ENCODE results near the gene CEACAM16. TPM values are rescaled to one million over a fixed set of nuclear protein-coding genes. Genes with fewer than 3 reads are reported as not detected.
"Not testable (repeated sequence)": the region's sequence is repeated elsewhere in the genome, so short reads cannot be mapped to it uniquely, and the experiment has no call there.

CEACAM16 gene
- polyA plus RNA-seq, 1 donor = not detected

DNA sequence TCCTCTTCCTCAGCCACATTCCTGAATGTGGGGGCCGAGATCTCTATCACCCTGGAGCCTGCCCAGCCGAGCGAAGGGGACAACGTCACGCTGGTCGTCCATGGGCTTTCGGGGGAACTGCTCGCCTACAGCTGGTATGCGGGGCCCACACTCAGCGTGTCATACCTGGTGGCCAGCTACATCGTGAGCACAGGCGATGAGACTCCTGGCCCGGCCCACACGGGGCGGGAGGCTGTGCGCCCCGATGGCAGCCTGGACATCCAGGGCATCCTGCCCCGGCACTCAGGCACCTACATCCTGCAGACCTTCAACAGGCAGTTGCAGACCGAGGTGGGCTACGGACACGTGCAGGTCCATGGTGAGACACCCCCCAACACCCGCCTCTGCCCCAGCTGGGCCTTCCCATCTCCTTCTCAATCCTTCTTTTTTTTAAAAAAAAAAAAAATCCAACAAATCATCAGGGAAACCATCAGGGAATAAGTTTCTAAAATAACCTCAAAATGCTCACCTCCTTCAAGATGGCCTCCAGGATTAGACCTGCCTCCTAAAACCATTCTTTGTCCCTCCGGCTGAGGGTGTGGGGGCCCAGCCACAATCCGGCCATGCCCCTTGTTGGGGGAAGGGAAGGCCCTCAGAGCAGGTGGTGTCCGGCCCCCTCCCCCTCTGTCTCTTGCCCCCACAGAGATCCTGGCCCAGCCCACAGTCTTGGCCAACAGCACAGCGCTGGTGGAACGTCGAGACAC, 4.6 kb downstream of the CEACAM16 start:
- DNase-seq = no peak

DNA sequence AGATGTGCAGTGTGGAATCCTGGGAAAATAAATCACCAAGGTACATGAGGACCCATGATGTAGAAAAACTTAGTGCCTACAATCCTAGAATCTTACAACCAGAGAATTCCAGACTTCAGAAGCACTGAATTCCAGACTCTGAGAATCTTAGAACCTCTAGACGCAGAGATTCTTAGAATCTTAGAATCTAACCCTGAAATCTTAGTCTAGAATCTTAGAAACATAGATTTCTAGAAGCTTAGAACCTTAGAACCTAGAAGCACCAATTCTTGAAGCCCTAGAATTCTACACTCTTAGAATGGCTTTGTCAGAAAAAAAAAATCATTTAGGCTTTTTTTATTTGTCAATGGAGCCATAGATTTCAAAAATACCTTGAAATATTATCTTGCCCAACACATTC, 6.0 kb downstream of the CEACAM16 start:
- DNase-seq = no peak

DNA sequence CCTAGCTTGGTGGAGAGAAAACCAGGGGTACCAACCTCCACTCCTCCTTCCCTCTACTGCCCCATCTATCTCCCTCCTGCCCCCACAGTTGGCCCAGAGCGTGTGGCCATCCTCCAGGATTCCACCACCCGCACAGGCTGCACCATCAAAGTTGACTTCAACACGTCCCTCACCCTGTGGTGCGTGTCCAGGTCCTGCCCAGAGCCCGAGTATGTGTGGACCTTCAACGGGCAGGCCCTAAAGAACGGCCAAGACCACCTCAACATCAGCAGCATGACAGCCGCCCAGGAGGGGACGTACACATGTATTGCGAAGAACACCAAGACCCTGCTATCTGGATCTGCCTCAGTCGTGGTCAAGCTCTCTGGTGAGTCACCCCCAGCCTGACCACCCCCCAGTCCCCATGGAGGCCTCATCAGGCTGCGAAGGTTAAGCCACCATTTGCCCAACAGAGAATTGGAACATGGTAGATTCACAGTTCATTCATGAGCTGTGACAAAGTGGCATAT, 6.6 kb downstream of the CEACAM16 start:
- no peak for DNase-seq

DNA sequence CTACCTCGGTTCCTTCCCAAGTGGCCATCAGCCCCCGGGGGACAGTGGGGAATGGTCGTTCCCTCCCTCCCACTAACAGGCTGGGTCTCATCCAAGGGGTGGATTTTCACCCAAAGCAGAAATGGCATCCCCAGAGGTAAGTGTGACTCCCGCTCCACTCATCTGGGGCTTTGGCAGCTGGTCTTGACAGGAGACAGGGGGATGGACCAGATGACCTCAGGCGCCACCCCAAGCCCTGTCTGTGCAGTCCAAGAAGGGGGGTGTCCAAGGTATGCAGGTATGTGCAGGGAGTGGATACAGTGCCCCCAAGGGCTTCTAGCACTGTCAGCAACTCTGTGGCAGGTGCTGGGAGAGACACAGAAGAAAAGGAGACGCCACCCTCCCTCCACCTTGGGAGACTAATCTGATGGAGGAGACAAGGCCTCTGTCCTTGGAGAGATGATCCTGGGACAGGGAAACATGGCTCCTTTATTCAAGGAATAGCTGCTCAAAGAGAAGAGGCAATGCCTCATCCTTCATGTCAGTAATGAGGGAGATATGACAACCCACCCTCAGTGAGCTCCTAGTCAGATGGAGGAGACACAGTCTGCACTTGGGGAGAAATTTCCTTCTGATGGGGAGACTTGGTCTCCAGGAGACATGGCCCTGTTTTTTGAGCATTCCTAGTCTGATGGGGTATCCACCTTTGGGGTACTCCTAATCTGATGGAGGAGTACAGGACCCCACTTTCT, 7.7 kb downstream of the CEACAM16 start:
- DNase-seq = no peak

DNA sequence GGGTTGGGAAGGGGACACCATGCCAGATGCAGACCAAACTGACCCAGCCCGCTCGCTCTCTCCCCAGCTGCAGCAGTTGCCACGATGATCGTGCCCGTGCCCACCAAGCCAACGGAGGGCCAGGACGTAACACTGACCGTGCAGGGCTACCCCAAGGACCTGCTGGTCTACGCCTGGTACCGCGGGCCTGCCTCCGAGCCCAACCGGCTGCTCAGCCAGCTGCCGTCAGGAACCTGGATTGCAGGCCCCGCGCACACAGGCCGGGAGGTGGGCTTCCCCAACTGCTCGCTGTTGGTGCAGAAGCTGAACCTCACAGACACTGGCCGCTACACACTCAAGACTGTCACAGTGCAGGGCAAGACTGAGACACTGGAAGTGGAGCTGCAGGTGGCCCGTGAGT, 8.8 kb downstream of the CEACAM16 start:
- DNase-seq = no peak

DNA sequence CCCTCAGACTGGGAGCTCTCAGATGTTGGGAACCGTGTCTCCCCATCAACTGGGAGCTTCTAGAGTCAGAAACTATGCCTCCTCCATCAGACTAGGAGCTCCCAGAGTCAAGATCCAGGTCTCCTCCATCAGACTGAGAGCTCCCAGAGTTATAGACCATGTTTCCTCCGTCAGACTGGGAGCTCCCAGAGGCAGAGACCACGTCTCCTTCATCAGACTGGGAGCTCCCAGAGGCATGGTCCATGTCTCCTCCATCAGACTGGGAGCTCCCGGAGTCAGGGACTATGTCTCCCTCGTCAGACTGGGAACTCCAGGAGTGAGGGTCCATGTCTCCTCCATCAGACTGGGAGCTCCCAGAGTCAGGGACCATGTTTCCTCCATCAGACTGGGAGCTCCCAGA, 10.0 kb downstream of the CEACAM16 start:
- DNase-seq = no peak

DNA sequence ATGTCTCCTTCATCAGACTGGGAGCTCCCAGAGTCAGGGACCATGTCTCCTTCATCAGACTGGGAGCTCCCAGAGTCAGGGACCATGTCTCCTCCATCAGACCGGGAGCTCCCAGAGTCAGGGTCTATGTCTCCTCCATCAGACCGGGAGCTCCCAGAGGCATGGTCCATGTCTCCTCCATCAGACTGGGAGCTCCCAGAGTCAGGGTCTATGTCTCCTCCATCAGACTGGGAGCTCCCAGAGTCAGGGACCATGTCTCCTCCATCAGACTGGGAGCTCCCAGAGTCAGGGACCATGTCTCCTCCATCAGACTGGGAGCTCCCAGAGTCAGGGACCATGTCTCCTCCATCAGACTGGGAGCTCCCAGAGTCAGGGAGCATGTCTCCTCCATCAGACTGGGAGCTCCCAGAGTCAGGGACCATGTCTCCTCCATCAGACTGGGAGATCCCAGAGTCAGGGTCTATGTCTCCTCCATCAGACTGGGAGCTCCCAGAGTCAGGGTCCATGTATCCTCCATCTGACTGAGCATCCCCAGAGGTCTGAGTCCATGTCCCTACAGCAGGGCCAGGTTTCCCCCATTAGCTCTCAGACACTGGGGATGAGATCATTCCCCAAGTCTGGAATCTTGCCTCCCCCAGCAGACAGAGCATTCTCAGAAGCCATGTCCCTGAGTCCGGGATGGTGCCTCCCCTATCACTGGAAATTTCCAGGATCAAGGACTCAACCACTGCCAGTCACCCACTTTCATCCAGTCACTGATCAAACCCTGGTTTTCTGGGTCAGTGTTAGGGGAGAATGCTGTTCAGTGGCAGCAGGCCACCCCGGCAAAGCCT, 10.7 kb downstream of the CEACAM16 start:
- DNase-seq = not testable (repeated sequence)

DNA sequence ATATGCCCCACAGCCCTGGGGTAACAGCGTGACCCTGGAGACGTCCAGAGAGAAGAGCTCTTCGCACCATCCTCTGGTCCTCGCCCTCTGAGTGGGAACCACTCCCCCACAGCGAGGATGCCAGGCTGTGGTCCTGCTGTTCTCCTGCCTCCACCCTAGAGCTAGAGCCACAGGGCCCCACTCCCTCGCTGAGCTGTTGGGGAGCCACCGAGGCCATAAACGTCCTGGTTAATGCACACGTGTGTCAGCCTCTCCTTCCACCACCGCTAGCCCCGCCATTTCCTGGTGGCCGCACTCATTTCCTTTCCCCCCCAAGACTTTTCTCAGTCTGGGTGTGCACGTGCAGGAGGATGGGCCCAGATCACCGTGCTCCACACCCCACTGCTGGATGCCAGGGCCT, 11.5 kb downstream of the CEACAM16 start:
- no peak for DNase-seq

DNA sequence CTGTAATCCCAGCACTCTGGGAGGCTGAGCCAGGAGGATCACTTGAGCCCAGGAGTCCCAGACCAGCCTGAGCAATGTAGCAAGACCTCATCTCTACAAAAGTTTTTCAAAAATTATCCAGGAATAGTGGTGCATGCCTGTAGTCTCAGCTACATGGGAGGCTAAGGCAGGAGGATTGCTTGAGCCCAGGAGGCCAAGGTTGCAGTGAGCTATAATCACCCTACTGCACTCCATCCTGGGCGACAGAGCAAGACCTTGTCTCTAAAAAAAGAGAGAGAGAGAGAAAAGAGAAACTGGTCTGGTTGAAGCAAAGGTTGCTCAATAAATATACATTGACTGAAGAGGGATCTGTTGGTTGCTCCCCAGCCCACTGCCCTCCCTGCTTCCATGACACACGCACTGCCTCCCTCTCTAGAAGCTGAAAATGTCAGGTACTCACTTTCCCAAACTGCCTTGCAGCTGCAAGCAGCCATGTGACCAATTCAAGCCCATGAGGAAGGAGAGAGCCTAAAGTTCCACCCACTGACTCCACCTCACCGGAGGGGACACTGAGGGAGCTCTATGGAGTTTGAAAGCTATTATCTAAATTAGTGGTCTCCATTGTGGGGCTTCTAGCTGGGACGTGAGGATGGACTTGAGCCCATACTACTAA, 14.0 kb downstream of the CEACAM16 start:
- no peak for DNase-seq

DNA sequence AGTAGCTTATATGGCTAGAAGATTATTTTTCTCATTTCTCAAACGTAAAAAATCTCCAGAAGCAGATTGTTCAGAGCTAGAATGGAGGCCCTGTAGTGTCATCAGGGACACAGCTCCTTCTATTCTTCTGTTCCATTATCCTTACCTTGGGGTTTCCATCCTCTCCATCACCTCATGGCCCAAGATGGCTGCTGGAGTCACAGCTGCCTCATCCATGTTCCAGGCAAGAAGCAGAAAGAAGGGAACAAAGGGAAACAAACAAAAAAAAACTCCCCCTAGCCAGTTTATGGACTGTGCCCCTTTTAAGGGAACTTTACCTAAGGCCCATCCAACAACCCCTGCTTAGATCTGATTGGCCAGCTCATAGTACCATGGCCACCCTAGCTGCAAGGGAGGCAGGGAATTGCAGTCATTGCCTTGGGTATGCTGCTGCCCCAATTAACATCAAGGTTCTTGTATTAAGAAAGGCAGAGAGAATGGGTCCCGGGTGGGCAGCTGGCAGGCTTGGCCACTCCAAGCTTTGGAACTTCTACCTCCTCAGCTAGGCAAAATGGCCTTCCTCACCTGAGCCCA, 15.7 kb downstream of the CEACAM16 start:
- no peak for DNase-seq

DNA sequence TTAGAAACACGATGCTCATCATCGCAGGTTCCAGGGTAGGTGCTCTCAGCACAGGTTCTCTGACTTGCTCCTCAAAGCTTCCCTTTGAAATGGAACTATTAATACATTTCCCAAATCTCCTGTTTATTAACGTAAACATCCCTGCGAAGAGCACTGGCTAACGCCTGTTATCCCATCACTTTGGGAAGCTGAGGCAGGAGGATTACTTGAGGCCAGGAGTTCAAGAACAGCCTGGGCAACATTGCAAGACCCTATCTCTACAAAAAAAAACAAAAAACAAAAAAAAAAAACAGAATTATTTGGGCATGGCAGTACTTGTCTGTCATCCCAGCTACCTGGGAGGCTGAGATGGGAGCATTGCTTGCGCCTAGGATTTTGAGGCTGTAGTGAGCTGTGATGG, 18.7 kb downstream of the CEACAM16 start:
- DNase-seq = no peak

DNA sequence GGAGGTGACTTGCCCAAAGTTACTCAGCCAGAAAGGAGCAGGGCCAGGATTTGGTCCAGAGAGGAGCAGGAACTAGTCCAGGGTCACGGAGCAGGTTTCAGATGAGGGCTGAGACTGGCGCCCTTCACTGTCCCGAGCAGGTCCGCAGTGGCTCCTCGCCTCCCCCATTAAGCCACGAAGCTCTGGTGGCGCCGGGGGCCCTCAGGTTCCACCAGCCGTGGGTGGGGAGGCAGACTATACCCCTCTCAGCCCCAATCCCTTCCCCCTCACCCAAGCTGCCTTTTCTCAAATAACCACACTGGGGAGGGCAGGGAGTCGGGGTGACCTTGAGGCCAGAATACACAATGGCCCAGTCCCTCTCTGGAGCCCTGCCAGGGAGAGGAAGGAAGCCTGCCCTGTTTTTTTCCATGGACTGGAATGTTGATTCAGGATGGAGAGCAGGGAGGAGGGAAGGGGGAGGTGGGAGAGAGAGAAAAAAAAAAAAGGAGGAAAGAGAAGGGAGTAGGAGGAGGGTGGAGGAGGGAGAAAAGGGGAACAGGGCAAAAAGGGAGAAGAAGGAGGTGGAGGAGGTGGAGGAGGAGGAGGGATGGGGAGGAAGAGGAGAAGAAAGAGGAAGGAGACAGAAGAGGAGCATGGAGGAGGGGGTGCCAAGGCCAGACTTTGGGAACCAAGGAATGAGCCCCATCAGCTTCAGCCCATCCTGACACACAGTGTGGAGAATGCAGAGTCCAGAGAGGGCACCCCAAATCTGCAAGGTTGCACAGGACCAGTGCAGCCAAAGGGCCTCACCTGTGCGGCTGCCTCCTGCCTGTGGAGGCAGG, 19.7 kb downstream of the CEACAM16 start:
- peak; percentile 93 for DNase-seq

DNA sequence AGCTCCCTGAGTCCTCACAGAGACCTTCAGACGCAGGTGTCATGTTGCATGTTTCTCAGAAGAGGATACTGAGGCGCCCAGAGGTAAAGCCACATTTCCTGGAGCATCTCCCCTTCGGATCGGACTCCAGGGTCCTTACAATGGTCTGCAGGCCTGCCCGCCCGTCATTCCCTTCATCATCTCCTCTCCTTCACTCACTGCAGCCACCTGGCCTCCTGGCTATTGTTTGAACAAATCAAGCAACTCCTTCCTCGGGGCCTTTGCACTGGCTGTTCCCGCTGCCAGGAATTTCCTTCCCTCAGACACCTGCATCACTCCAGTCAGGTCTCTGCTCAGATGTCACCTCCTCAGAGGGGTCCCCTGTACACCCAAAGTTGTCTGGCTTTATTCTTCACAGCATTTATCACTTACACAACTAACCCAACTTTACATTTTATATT, 20.3 kb downstream of the CEACAM16 start:
- no peak for DNase-seq

DNA sequence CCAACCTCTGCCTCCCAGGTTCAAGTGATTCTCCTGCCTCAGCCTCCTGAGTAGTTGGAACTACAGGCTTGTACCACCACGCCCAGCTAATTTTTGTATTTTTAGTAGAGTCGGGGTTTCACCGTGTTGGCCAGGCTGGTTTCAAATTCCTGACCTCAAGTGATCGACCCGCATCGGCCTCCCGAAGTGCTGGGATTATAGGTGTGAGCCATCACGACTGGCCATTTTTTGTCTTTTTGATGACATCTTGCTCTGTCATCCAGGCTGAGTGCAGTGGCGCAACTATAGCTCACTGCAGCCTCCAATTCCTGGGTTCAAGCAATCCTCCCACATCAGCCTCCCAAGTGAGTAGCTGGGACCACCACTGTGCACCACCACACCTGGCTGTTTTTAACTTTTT, 21.4 kb downstream of the CEACAM16 start:
- not testable (repeated sequence) for DNase-seq

DNA sequence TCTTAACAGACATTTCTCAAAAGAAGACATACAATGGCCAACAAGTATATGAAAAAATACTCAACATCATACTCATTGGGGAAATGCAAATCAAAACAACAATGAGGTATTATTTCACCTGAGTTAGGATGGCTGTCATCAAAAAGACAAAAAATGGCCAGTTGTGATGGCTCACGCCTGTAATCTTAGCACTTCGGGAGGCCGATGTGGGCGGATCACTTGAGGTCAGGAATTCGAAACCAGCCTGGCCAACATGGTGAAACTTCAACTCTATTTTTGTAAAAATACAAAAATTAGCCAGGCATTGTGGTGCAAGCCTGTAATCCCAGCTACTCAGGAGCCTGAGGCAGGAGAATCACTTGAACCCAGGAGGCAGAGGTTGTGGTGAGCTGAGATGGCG, 22.0 kb downstream of the CEACAM16 start:
- no peak for DNase-seq

DNA sequence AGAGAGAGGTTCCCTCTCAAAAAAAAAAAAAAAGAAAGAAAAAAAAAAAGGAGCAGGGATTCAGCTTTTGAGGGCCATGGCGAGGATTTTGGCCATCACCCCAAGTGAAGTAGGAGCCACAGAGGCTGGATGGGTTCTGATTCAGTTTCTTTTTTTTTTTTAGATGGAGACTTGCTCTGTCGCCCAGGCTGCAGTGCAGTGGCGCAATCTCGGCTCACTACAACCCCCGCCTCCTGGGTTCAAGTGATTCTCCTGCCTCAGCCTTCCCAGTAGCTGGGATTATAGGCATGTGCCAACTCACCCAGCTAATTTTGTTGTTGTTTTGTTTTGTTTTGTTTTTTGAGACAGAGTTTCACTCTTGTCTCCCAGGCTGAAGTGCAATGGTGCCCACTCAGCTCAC, 22.4 kb downstream of the CEACAM16 start:
- DNase-seq = not testable (repeated sequence)

DNA sequence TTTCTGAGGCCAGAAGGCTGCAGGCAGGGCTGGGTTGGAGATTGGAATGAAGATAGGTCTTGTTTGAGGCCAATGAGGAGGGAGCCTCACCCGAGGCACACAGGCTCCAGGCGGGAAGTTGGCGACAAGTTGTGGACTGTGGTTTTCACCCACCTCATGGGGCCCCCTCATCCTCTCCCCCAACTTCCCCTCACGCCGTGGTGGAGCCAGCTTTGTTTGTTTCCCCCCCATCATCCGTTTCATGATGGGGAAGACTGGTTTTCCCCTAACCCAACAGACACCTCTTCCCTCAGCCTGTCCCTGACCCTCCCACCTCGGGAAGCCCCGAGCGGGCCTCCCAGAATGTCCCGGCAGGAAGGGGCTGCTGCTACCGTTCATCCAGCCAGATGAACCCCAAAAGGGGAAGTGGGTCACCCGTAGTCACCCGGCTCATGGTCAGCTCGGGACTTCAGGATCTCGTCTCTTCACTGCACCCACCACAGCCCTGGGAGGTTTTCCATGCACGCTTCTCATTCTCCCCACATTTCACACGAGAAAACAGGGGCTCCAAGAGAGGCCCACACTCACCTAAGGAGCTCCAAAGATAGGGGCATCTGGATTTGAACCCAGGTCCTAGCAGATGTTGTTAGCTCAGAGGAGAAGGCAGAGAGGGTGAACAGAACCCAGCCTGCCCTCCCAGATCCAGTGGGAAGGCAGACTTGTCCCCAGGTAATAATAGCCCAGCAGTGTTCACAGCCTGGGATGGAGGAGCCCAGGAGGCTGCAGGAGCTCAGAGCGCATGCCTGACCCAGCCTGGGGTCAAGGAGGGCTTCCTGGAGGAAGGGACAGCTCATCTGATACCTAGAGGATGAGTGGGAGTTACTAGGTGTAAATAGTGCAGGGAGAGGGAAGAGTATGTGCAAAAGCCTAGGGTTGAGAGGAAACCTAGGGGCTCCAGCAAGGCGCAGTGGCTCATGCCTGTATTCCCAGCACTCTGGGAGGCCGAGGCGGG, 23.5 kb downstream of the CEACAM16 start:
- no peak for DNase-seq

DNA sequence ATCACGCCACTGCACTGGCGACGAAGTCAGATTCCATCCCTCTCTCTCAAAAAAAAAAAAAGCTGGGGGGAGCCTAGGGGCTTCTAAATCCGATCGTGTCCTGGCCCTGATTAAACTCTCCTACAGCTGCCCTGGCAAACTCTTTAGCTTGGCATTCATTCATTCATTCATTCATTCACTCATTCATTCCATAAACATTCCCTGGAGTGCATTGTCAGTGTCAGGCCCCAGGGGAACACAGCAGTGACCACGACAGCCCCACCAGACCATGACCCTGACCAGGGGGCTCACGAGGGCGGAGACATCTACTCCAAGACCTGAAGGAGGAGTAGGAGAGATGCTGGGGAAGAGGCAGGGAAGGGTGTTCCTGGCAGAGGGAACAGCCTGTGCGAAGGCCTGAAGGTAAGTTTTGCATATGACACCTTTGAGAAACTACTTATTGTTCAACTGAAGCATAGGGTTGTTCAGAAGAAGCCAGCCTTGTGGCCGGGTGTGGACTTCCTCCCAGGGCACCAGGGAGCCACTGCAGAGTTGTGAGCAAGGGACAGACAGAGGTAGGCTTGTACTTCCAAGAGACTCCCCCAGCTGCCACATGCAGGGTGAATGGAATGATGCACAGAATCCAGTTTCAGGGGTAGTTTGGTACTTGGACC, 24.5 kb downstream of the CEACAM16 start:
- no peak for DNase-seq

DNA sequence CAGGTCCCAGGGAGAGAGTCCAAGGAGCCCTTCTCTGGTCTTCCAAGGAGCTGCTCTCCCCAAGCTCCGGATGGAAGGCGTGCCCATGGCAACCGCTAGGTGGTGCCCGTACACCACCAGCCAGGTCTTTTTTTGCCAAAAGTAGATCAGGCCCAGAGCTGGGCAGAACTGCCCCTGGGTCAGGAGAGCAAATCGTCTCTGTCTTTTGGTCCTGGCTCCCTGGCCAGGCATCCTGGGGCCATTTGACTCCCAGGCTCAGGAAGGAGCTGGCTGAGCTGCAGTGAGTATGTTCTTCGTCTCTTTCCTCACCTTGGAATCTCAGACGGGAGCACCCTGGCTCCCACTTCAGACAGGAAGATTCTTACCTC, 25.0 kb downstream of the CEACAM16 start:
- peak; percentile 74 for DNase-seq

Measured in left kidney (tissue), 2 donors.